Lung microvascular endothelial cell (primary cell): ENCODE results near the gene CLIC6. TPM values are rescaled to one million over a fixed set of nuclear protein-coding genes. Genes with fewer than 3 reads are reported as not detected.

Experiments used
- DNase-seq, 2 donors: peaks; one replicate each; pipeline versions ENCODE4 v3.0.0 to v3.0.0-alpha.2; 2010; ENCODE audit warnings: low read depth in 2 of 2
- total RNA-seq: library from RNA; depleted of rRNA; stranded (reverse); fragments of >200 nt; gene quantifications from 2 replicates; pipeline ENCODE4 v1.2.1, GENCODE V29; 2014

The CLIC6 gene
- total RNA-seq, 1 donor from 2014 or later: not detected

GRCh38 chr21:34724131-34724856 lies 55.5 kb downstream of the CLIC6 start:
- no peak for DNase-seq

- no peak for DNase-seq
These were observed 56.0 kb downstream of the CLIC6 start for GRCh38 chr21:34724857-34725195.

- peak in 1 of 2 donors; percentile 52 for DNase-seq
These were observed 58.0 kb downstream of the CLIC6 start for GRCh38 chr21:34726627-34727337.

GRCh38 chr21:34728479-34728878 lies 59.7 kb downstream of the CLIC6 start:
- DNase-seq: no peak

- DNase-seq: no peak
These were observed 61.4 kb downstream of the CLIC6 start for GRCh38 chr21:34730194-34730593.

- DNase-seq: no peak
These were observed 62.1 kb downstream of the CLIC6 start for GRCh38 chr21:34730756-34731445.

GRCh38 chr21:34732388-34732821 lies 63.6 kb downstream of the CLIC6 start:
- no peak for DNase-seq

- no peak for DNase-seq
These were observed 65.1 kb downstream of the CLIC6 start for GRCh38 chr21:34733852-34734251.

- DNase-seq: no peak
These were observed 65.9 kb downstream of the CLIC6 start for GRCh38 chr21:34734696-34735095.

GRCh38 chr21:34736116-34736874 lies 67.5 kb downstream of the CLIC6 start:
- DNase-seq: peak; percentile 66 to 77

- DNase-seq: peak in 1 of 2 donors; percentile 7
These were observed 68.3 kb downstream of the CLIC6 start for GRCh38 chr21:34737115-34737514.

- no peak for DNase-seq
These were observed 71.4 kb downstream of the CLIC6 start for GRCh38 chr21:34740198-34740597.

- no peak for DNase-seq
These were observed 74.5 kb downstream of the CLIC6 start for GRCh38 chr21:34743285-34743684.

- DNase-seq: peak in 1 of 2 donors; percentile 53
These were observed 75.0 kb downstream of the CLIC6 start for GRCh38 chr21:34743831-34744230.

- DNase-seq: no peak
These were observed 76.0 kb downstream of the CLIC6 start for GRCh38 chr21:34744801-34745200.

GRCh38 chr21:34745557-34746255 lies 76.9 kb downstream of the CLIC6 start:
- DNase-seq: peak; percentile 86

- no peak for DNase-seq
These were observed 80.1 kb downstream of the CLIC6 start for GRCh38 chr21:34748862-34749261.

GRCh38 chr21:34754690-34755647 lies 86.2 kb downstream of the CLIC6 start:
- no peak for DNase-seq

- no peak for DNase-seq
These were observed 93.0 kb downstream of the CLIC6 start for GRCh38 chr21:34761758-34762330.

GRCh38 chr21:34762786-34763185 lies 94.0 kb downstream of the CLIC6 start:
- DNase-seq: no peak
